Activated CD4-positive, alpha-beta T cell treated with anti-CD3 and anti-CD28 coated beads, Interleukin-2, amount 10 ng/mL, durations not matched to agents 7 days and 5 days (primary cell): ENCODE measurements around the gene DPM2. TPM values are rescaled to one million over a fixed set of nuclear protein-coding genes. Genes with fewer than 3 reads are reported as not detected.

ENCODE experiments used
- CTCF ChIA-PET: fragments of 350-600 bp; sonication (Branson Sonifier 250); formaldehyde crosslinking; loops from one replicate; lab custom pipeline; 2021; ENCODE audit warnings: antibody characterized with exemption; lab: Charles Lee
- POLR2A ChIA-PET: fragments of 350-600 bp; sonication (Branson Sonifier 250); formaldehyde crosslinking; loops from one replicate; lab custom pipeline; 2021; ENCODE audit warnings: antibody characterized with exemption; lab: Charles Lee
- DNase-seq: peaks from one replicate; pipeline ENCODE4 v3.0.0-alpha.2; 2020
- H3K27ac Mint-ChIP-seq: one replicate; pipeline ENCODE4 v1.8.0; 2021; ENCODE audit warnings: mild to moderate bottlenecking, moderate library complexity, mixed read lengths
- H3K27me3 Mint-ChIP-seq: one replicate; pipeline ENCODE4 v1.8.0; 2021; ENCODE audit warnings: mixed read lengths
- H3K36me3 Mint-ChIP-seq: one replicate; pipeline ENCODE4 v1.8.0; 2021; ENCODE audit warnings: low read depth, mixed read lengths
- H3K4me1 Mint-ChIP-seq: one replicate; pipeline ENCODE4 v1.8.0; 2021; ENCODE audit warnings: mixed read lengths
- H3K4me3 Mint-ChIP-seq: one replicate; pipeline ENCODE4 v1.8.0; 2021; ENCODE audit warnings: mild to moderate bottlenecking, moderate library complexity, mixed read lengths
- H3K9me3 Mint-ChIP-seq: one replicate; pipeline ENCODE4 v1.8.0; 2021; ENCODE audit warnings: mixed read lengths
- total RNA-seq, 2 experiments: library from RNA; stranded (reverse); gene quantifications; one replicate each; pipeline ENCODE4 v1.2.3, GENCODE V29; 2021

Gene DPM2
- total RNA-seq, 2 experiments from 2014 or later = 79.9 to 80.4 TPM

DNA sequence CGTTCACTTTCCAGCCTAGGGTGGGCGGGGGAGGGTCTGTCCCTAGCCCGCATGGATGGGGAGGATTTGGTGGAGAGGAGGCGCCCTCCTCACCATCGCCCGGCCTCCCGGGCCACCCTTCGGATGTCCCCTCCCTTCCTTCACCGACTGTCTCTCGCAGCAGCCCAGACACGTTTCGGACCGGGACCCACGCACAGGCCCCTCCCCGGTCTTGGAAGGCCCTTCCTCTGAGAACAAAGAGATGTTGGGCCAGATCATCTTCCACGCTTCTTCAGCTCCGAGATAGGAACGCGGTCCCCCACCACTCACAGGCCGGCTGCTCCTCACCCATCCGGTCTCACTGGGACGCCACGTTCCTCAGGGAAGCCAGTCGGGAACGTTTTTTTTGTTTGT lies 640 bp upstream of the DPM2 start:
- peaks cover 66% of the 10 kb centered on the region for H3K36me3 Mint-ChIP-seq
- H3K27me3 Mint-ChIP-seq = peaks cover 4% of the 10 kb centered on the region
- no peak for DNase-seq
- ChIA-PET CTCF (interaction anchor here (0.6 to 1.0 kb wide), 2 partner anchors 96 to 911 kb away, joined by 3 read pairs; no protein-coding TSS in a partner anchor), POLR2A (no interaction called here)
- peak overlapping the region; percentile 75 for H3K27ac Mint-ChIP-seq
- peaks cover 64% of the 10 kb centered on the region for H3K4me1 Mint-ChIP-seq
- H3K4me3 Mint-ChIP-seq = peak overlapping the region; percentile 92
- no peaks in the 10 kb centered on the region for H3K9me3 Mint-ChIP-seq

DNA sequence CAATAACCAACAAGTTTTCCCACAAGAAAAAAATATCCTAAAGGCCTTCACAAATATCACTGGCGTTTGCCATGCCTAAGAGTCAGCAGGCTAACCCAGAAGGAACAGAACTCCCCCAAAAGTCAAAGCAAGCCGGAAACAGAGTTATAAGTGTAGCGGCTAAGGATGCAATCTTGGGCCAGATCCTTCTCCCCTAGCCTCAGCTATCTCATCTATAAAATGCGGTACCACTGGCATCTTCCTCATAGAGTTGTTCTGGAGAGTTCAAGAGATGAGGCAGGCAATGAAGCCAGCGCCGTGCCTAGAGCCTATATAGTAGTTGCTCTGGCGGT lies 632 bp downstream of the DPM2 start:
- ChIA-PET CTCF (interaction anchor here (1.1 kb wide), 1 partner anchor 18 kb away, joined by 3 read pairs; no protein-coding TSS in a partner anchor), POLR2A (no interaction called here)
- Mint-ChIP-seq H3K27ac (peak overlapping the region; percentile 93), H3K4me1 (peaks cover 61% of the 10 kb centered on the region), H3K27me3 (peaks cover 4% of the 10 kb centered on the region), H3K9me3 (no peaks in the 10 kb centered on the region), H3K36me3 (peaks cover 58% of the 10 kb centered on the region), H3K4me3 (peak overlapping the region; percentile 92)
- no peak for DNase-seq

DNA sequence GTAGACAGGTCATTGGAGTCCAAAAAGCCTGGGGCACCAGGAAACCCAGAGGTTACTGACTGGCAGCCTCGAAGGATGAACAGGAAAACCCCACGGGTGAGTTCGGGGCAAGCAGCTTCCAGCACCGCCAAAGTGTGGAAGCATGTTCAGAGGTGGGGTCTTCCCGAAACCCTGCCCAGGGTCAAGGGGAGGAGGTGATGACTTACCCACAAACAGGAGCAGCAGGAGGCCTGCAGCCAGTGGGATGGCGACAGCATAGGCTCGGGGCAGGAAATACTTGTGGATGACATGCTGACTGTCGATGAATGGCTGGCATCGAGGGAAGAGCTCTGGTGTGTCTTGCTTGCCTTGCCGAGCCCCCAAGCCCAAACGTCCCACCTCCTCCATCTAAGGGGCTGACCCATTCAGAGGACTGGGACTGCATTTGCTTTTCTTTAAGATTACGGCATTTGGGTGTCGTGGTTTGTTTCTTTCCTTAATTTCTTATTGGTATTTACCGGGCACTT lies 1.3 kb downstream of the DPM2 start:
- Mint-ChIP-seq H3K4me1 (peaks cover 64% of the 10 kb centered on the region), H3K36me3 (peaks cover 55% of the 10 kb centered on the region), H3K27me3 (peaks cover 4% of the 10 kb centered on the region), H3K4me3 (peak overlapping the region; percentile 92), H3K27ac (peak overlapping the region; percentile 93), H3K9me3 (no peaks in the 10 kb centered on the region)
- ChIA-PET CTCF (interaction anchor here (1.1 kb wide), 1 partner anchor 19 kb away, joined by 3 read pairs; no protein-coding TSS in a partner anchor), POLR2A (no interaction called here)
- DNase-seq = no peak

DNA sequence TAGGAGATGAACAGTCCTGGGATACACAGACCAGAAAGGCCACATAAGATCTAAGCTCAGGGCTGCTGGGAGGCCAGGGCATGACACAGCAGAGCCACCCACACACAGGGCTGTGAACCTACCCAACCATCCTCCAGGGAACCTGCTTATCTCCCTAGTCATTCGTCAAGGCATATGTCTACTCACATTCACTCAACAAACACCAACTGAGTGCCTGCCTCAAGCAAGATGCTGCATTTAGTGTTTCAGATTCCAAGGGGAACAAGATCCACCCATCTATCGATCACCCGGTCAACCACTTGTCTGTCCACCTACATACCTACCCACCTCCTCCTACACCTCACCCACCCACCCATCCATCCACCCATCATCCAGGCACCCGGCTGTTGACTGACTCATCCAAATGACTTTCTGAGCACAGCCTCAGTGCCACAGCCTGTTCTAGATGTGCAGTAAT lies 1.9 kb downstream of the DPM2 start:
- Mint-ChIP-seq H3K4me3 (peak overlapping the region; percentile 92), H3K27ac (peak overlapping the region; percentile 71), H3K27me3 (peaks cover 4% of the 10 kb centered on the region), H3K4me1 (peaks cover 70% of the 10 kb centered on the region), H3K36me3 (peaks cover 50% of the 10 kb centered on the region), H3K9me3 (no peaks in the 10 kb centered on the region)
- CTCF ChIA-PET = interaction anchor here (1.0 to 1.2 kb wide), 3 partner anchors 12 to 99 kb away, joined by 3 to 4 read pairs (median 3); no protein-coding TSS in a partner anchor
- no peak for DNase-seq
- POLR2A ChIA-PET = no interaction called here

DNA sequence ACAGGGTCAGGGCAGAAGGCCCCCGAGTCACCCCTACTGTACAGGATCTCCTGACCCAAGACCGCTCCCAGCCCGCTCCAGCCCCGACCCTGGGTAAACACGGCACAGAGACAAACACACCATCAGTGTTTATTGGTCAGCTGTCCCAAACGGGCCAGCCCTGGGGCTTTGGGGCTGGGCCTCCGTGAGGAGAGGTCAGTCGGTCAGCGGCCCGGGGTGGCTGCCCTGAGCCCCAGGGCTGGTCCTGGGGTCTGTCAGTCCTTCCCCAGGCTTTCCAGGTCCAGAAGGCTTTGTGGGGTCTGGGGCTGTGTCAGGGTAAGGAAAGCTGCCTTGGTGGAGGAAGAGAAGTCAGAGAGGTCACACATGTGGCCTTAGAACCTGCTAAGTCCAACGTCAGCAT lies 2.7 kb downstream of the DPM2 start:
- Mint-ChIP-seq H3K9me3 (no peaks in the 10 kb centered on the region), H3K36me3 (peaks cover 42% of the 10 kb centered on the region), H3K27ac (peak overlapping the region; percentile 25), H3K27me3 (peaks cover 4% of the 10 kb centered on the region), H3K4me3 (no peak overlapping the region), H3K4me1 (peaks cover 66% of the 10 kb centered on the region)
- CTCF ChIA-PET = interaction anchor here (1.0 to 3.1 kb wide), 4 partner anchors 9 to 100 kb away, joined by 3 to 8 read pairs (median 4); no protein-coding TSS in a partner anchor
- POLR2A ChIA-PET = no interaction called here
- DNase-seq = no peak

DNA sequence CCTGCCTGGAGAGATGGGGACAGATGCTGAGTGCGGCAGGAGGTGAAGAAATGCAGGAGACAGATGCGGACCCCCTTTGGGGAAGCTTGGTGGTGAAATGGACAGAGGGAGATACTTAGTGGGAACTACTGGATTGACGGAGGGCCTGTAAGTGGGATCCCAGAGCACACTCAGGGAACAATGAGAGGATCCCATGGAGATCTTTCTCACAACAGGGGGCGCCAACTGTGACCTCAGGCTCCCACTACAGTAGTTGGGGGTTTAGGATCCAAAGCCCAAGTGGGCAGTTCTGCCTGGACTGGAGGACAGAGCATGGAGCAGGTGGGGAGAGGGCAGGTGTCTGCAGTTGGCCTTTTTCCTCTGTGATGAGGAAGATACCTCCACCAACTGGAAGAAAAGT lies 3.4 kb downstream of the DPM2 start:
- Mint-ChIP-seq H3K4me3 (peak overlapping the region; percentile 25), H3K9me3 (no peaks in the 10 kb centered on the region), H3K36me3 (peaks cover 37% of the 10 kb centered on the region), H3K27me3 (peaks cover 4% of the 10 kb centered on the region), H3K4me1 (peaks cover 68% of the 10 kb centered on the region), H3K27ac (no peak overlapping the region)
- ChIA-PET CTCF (interaction anchor here (1.1 to 3.1 kb wide), 2 partner anchors 10 to 56 kb away, joined by 4 to 8 read pairs; no protein-coding TSS in a partner anchor), POLR2A (no interaction called here)
- no peak for DNase-seq

DNA sequence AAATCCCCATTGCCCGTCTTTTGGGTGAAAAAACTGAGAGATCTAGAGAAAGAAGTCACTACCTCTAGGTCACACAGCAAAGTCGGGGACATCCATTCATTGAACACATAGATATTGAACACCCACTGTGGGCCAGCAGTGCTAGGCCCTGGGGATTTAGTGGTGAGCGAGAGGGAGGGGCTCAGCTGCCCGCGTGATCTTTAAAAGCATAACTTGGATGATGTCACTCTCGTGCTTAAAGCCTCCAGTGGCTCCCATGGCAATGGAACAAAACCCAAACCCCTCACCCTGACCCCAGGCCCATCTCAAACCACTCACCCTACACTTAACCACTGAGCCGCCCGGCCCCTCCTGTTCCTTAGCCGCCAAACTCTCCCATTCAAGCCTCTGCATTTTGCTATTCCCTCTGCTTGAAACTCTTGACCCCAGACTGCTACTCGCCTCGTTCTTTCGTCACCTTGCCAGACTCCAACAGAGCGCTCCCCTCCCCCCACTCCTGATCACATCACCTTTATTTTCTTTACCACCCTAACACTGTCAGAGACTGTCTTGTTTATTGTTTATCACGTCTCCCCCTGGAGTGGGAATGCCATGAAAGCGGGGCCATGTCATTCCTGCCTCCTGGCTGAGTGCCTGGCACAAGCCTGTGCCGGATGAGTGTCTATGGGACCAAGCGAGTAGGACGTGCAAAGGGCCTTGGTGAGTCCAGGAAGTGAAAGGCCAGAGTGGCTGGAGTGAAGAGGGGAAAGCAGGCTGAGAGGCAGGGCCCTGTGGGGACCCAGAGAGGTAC lies 6.4 kb downstream of the DPM2 start:
- ChIA-PET CTCF (interaction anchor here (1.0 to 3.1 kb wide), 4 partner anchors 10 to 197 kb away, joined by 3 to 9 read pairs (median 4); partner anchors contain the start of gene TOR2A), POLR2A (no interaction called here)
- peaks cover 17% of the 10 kb centered on the region for H3K36me3 Mint-ChIP-seq
- peaks cover 6% of the 10 kb centered on the region for H3K27me3 Mint-ChIP-seq
- no peaks in the 10 kb centered on the region for H3K9me3 Mint-ChIP-seq
- peak; percentile 42 for DNase-seq
- H3K4me1 Mint-ChIP-seq = peaks cover 52% of the 10 kb centered on the region
- peak overlapping the region; percentile 68 for H3K27ac Mint-ChIP-seq
- peak overlapping the region; percentile 64 for H3K4me3 Mint-ChIP-seq

DNA sequence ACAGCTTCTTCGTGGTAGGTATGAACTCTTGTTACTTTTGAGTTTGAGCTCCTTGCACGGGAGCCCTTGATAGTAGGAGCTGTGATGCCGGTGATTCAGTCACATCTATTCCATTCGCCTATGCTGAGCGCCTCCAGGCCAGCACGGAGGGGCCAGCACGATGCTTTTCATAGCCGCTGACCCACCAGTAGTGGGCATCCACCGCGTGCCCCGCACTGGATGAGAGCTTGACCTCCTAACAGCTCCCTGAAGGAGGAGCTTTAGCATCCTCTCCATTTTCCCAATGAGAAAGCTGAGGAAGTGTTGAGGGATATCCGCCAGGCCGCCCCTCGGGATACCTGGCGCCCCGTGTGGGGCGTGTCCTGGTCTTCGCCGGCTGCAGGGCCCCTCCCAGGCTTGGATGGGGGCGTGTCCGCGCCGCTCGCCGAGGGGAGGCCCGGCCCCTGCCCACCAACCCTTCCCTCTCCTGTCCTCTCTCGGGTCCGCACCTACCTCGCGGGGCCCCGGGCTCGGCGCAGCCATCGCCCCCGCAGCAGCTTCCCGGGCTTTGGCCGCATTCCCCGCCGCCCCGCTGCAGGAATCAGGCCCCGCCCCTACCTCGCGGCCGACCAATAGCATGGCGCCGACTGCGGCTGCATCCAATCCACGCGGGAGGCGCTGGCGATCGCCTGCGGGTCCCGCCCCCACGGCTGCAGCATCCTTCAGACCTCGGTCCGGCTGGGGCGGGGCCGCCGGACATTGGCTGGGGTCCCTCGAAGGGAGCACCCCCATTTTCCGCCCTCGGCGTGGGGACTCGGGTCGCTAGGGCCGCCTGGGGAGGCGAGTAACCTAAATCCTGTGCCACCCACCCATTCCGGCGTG lies 7.2 kb downstream of the DPM2 start, which contains the start of gene PIP5KL1:
PIP5KL1 (minus strand) TSS at position 547 of the 861 bp plus-strand sequence; CDS start at position 522, 25 bp downstream.
- peaks cover 14% of the 10 kb centered on the region for H3K36me3 Mint-ChIP-seq
- DNase-seq = peak; percentile 77
- CTCF ChIA-PET = interaction anchor here (0.5 to 3.1 kb wide), 9 partner anchors 9 to 196 kb away, joined by 3 to 9 read pairs (median 4); partner anchors contain the start of genes CDK9 and TOR2A
- H3K9me3 Mint-ChIP-seq = no peaks in the 10 kb centered on the region
- POLR2A ChIA-PET = interaction anchor here (0.7 kb wide), 1 partner anchor 133 kb away, joined by 3 read pairs; no protein-coding TSS in a partner anchor
- peak within 1 kb of the TSS; percentile 64 for H3K4me3 Mint-ChIP-seq
- peaks cover 43% of the 10 kb centered on the region for H3K4me1 Mint-ChIP-seq
- H3K27me3 Mint-ChIP-seq = peaks cover 9% of the 10 kb centered on the region
- H3K27ac Mint-ChIP-seq = peak within 1 kb of the TSS; percentile 68

DNA sequence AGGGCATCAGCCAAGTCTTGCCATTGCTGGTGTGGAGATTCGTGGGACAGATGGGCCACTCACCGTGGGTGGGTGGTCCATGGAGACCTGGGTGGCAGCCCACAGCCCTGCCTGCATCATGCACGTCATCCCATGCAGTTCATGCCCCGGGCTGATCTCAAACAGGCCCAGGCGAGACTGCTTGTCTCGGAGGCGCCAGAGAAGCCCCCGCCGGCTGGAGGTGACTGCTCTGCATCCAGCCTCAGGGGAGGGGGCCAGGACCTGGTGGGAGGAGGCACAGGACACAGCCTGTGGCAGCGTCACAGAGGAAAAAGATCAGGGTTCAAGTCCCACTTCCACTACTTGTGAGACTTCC lies 8.1 kb downstream of the DPM2 start:
- CTCF ChIA-PET = interaction anchor here (1.1 to 3.1 kb wide), 7 partner anchors 8 to 195 kb away, joined by 3 to 9 read pairs (median 4); partner anchors contain the start of genes CDK9 and TOR2A
- H3K4me3 Mint-ChIP-seq = peak overlapping the region; percentile 64

DNA sequence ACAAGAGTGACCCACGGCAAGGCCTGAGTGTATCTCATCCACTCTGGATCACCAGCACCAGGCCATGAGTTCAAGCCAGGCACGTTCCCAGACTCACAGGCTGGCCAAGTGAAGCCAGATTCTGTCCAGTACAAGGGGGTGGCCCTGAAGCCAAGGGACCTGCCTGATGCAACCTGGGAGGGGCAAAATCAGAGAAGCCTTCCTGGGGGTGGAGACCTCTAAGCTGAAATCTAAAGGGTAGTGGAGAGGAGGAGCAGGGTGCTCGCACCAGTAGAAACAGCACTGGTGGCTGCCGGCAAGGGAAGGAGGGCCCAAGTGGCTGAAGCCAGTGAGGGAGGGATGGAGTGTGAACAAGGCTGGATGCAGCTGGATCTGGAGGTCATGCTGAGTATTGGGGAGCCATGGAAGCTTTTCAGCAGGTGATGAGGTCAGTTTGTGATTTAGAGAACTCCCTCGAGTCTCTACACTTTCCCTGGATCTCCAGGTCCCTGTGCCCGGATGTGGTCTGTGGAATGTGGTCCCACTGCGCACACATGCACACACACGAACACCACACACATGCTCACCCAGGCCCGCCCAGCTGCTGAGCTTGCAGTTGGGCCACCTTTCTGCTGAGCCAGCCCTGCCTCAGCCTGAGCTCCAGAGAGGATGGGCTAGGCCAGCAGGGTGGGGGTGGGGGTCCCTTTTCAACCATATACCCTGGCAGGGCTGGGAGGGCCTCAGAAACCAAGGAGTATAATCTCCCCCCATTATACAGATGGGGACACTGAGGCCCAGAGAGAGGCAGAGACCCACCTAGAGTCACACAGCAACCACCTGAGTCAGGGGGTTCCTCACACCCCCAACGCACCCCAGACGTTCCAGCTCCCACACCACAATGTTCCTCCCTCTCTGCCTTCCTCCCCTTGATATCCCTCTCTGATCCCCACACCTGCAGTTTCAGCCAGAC lies 8.7 kb downstream of the DPM2 start:
- Mint-ChIP-seq H3K27me3 (peaks cover 13% of the 10 kb centered on the region), H3K4me1 (peaks cover 34% of the 10 kb centered on the region), H3K27ac (no peak overlapping the region), H3K9me3 (no peaks in the 10 kb centered on the region), H3K36me3 (peaks cover 6% of the 10 kb centered on the region), H3K4me3 (no peak overlapping the region)
- ChIA-PET CTCF (interaction anchor here (0.8 to 1.9 kb wide), 6 partner anchors 7 to 194 kb away, joined by 3 to 5 read pairs (median 4); partner anchors contain the start of genes CDK9 and TOR2A), POLR2A (no interaction called here)
- no peak for DNase-seq

More for the DNA sequence above, 8.1 kb downstream of the DPM2 start:
- Mint-ChIP-seq H3K27me3 (peaks cover 13% of the 10 kb centered on the region), H3K4me1 (peaks cover 39% of the 10 kb centered on the region), H3K27ac (no peak overlapping the region), H3K36me3 (peaks cover 11% of the 10 kb centered on the region), H3K9me3 (no peaks in the 10 kb centered on the region)
- no peak for DNase-seq
- POLR2A ChIA-PET = no interaction called here

DNA sequence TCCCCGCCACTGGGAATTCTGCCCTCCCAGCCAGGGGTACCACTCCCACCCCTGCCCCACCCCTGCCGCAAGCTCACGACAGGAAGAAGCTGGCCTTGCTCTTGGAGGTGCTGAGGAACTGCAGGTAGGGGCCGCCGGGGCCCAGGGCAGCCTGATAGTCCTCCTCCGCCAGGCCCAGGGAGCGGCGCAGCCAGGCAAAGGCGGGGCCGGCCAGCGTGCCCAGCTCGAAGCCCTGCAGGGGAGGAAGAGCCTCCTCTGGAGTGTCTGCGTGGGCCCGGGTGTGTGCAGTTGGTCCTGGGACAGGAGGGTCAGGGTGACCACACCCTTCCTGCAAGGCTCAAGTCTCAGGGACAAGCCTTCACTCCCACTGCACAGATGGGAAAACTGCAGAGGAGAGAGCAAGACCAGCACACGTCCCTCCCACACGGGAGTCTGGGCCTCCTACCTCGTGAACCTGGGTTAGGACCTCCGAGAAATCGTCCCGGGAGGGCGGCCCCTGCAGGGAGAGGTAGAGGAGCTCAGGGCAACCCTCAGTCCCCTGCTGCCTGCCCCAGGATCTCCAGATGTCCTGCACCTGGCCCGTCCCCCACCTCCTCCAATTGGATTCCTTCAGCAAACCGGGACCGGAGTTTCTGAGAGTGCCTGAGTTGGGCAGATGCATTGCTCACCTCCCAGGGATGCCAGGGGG lies 9.5 kb downstream of the DPM2 start:
- ChIA-PET POLR2A (no interaction called here), CTCF (interaction anchor here (0.8 to 1.3 kb wide), 2 partner anchors 108 to 193 kb away, joined by 3 to 4 read pairs; partner anchors contain the start of gene TOR2A)
- no peak overlapping the region for H3K27ac Mint-ChIP-seq
- peaks cover 31% of the 10 kb centered on the region for H3K4me1 Mint-ChIP-seq
- H3K9me3 Mint-ChIP-seq = no peaks in the 10 kb centered on the region
- no peak for DNase-seq
- no peak overlapping the region for H3K4me3 Mint-ChIP-seq
- peaks cover 3% of the 10 kb centered on the region for H3K36me3 Mint-ChIP-seq
- peaks cover 17% of the 10 kb centered on the region for H3K27me3 Mint-ChIP-seq
